ENCODE measurements around the gene KREMEN2. TPM values are rescaled to one million over a fixed set of nuclear protein-coding genes. Genes with fewer than 3 reads are reported as not detected.
"Not testable (repeated sequence)": the region's sequence is repeated elsewhere in the genome, so short reads cannot be mapped to it uniquely, and the experiment has no call there.

The KREMEN2 gene
- total RNA-seq, 4 donors from 2014 or later, result 0.19 to 3.9 (median 2.1) TPM; not detected in 1

GRCh38 chr16:2939968-2940367 lies 24.1 kb upstream of the KREMEN2 start:
- Histone ChIP-seq H3K4me1 (no peaks in the 10 kb centered on the region), H3K27me3 (no peaks in the 10 kb centered on the region), H3K27ac (no peak overlapping the region), H3K4me3 (no peak overlapping the region), H3K36me3 (peaks cover 34 to 97% (median 55%) of the 10 kb centered on the region in 3 donors), H3K9me3 (no peaks in the 10 kb centered on the region)
- intact Hi-C loops (cut with DNase I), result no loop called here
- no peak for DNase-seq
- 40 to 60% methylated on average over 2 of the region's 2 CpGs for WGBS, 2 donors
- TF ChIP-seq, protein P1, sequence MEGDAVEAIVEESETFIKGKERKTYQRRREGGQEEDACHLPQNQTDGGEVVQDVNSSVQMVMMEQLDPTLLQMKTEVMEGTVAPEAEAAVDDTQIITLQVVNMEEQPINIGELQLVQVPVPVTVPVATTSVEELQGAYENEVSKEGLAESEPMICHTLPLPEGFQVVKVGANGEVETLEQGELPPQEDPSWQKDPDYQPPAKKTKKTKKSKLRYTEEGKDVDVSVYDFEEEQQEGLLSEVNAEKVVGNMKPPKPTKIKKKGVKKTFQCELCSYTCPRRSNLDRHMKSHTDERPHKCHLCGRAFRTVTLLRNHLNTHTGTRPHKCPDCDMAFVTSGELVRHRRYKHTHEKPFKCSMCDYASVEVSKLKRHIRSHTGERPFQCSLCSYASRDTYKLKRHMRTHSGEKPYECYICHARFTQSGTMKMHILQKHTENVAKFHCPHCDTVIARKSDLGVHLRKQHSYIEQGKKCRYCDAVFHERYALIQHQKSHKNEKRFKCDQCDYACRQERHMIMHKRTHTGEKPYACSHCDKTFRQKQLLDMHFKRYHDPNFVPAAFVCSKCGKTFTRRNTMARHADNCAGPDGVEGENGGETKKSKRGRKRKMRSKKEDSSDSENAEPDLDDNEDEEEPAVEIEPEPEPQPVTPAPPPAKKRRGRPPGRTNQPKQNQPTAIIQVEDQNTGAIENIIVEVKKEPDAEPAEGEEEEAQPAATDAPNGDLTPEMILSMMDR (IDR thresholded peaks at IDR 0.05), result no peak
- no peak for TF ChIP-seq POLR2A (IDR thresholded peaks at IDR 0.05)

DNA sequence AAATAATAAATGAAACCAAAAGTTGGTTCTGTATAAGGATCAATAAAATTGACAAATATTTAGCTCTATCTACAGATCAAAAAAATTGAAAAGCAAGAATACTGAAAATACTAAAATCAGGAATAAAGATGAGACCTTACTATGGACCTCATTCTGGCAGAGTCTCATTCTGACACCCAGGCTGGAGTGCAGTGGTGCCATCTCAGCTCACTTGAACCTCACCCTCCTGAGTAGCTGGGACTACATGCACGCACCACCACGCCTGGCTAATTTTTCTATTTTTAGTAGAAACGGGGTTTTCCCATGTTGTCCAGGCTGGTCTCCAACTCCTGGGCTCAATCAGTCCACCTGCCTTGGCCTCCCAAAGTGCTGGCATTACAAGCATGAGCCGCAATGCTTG lies 22.0 kb upstream of the KREMEN2 start:
- Histone ChIP-seq H3K4me1 (no peaks in the 10 kb centered on the region), H3K27me3 (no peaks in the 10 kb centered on the region), H3K4me3 (no peak overlapping the region), H3K27ac (no peak overlapping the region), H3K36me3 (peaks cover 20 to 96% (median 45%) of the 10 kb centered on the region in 3 donors), H3K9me3 (no peaks in the 10 kb centered on the region)
- no peak for DNase-seq
- no peak for TF ChIP-seq POLR2A (IDR thresholded peaks at IDR 0.05)
- TF ChIP-seq, protein P1 (IDR thresholded peaks at IDR 0.05), result no peak
- WGBS, 2 donors, result 54 to 67% methylated on average over 3 to 4 of the region's 4 CpGs
- intact Hi-C loops (cut with DNase I), result no loop called here

- intact Hi-C loops (cut with DNase I), result not testable (repeated sequence)
These were observed 20.4 kb upstream of the KREMEN2 start for GRCh38 chr16:2943716-2944115.

GRCh38 chr16:2946649-2947048 lies 17.4 kb upstream of the KREMEN2 start:
- TF ChIP-seq POLR2A (IDR thresholded peaks at IDR 0.05), result no peak
- TF ChIP-seq, protein P1 (IDR thresholded peaks at IDR 0.05), result no peak
- no peaks in the 10 kb centered on the region for H3K27me3 ChIP-seq
- 92 to 100% methylated on average over 4 of the region's 4 CpGs for WGBS, 2 donors
- intact Hi-C loops (cut with DNase I), result no loop called here
- H3K9me3 ChIP-seq, result no peaks in the 10 kb centered on the region
- no peak for DNase-seq
- H3K36me3 ChIP-seq, result peaks cover 0 to 70% (median 15%) of the 10 kb centered on the region in 3 donors
- no peak overlapping the region for H3K4me3 ChIP-seq
- no peaks in the 10 kb centered on the region for H3K4me1 ChIP-seq
- H3K27ac ChIP-seq, result no peak overlapping the region

More at GRCh38 chr16:2943716-2944115, 20.4 kb upstream of the KREMEN2 start:
- H3K36me3 ChIP-seq, result peaks cover 8 to 84% (median 33%) of the 10 kb centered on the region in 3 donors
- H3K27ac ChIP-seq, H3K9me3 ChIP-seq, H3K4me3 ChIP-seq, H3K27me3 ChIP-seq, DNase-seq, H3K4me1 ChIP-seq: not testable (repeated sequence)
- WGBS, 2 donors, result 81 to 83% methylated on average over 11 to 12 of the region's 12 CpGs

- intact Hi-C loops (cut with DNase I), result no loop called here
- Histone ChIP-seq H3K9me3 (no peaks in the 10 kb centered on the region), H3K4me1 (peaks cover 0 to 11% (median 0%) of the 10 kb centered on the region in 3 donors), H3K4me3 (no peak overlapping the region), H3K27me3 (peaks cover 0 to 6% (median 0%) of the 10 kb centered on the region in 4 donors), H3K36me3 (peaks cover 0 to 48% (median 7%) of the 10 kb centered on the region in 3 donors), H3K27ac (no peak overlapping the region)
- WGBS, 2 donors, result 84 to 90% methylated on average over 5 to 15 of the region's 36 CpGs
- no peak for DNase-seq
- TF ChIP-seq, protein P1 (IDR thresholded peaks at IDR 0.05), result no peak
- TF ChIP-seq POLR2A (IDR thresholded peaks at IDR 0.05), result no peak
These were observed 15.0 kb upstream of the KREMEN2 start for GRCh38 chr16:2948807-2949704.

All from esophagus squamous epithelium (tissue), 5 donors.